ENCODE data around the gene OLFM1.

Gene OLFM1

GRCh38 chr9:135082536-135082935 is 4.9 kb upstream of the OLFM1 start:
- no peak for DNase-seq (ENCODE audit: low read depth in 1 of 2, low spot score in 1 of 2)
- Histone ChIP-seq H3K4me3 (replicated peaks; ENCODE audit: insufficient read depth, low read length) (no peak overlapping the region), H3K27ac (replicated peaks) (no peak overlapping the region), H3K27me3 (ENCODE audit: insufficient read depth, poor library complexity, severe bottlenecking) (peaks cover 18% of the 10 kb centered on the region)
- no peak for TF ChIP-seq GABPA (IDR thresholded peaks at IDR 0.05; ENCODE audit: low read depth)
- no peak for TF ChIP-seq POLR2AphosphoS5 (IDR thresholded peaks at IDR 0.05; ENCODE audit: low read depth)
- no peak for TF ChIP-seq REST (IDR thresholded peaks at IDR 0.05; ENCODE audit: insufficient replicate concordance, low read depth)
- no peak for TF ChIP-seq SPI1 (IDR thresholded peaks at IDR 0.05; ENCODE audit: borderline replicate concordance, low read depth)
- TF ChIP-seq, protein P1, sequence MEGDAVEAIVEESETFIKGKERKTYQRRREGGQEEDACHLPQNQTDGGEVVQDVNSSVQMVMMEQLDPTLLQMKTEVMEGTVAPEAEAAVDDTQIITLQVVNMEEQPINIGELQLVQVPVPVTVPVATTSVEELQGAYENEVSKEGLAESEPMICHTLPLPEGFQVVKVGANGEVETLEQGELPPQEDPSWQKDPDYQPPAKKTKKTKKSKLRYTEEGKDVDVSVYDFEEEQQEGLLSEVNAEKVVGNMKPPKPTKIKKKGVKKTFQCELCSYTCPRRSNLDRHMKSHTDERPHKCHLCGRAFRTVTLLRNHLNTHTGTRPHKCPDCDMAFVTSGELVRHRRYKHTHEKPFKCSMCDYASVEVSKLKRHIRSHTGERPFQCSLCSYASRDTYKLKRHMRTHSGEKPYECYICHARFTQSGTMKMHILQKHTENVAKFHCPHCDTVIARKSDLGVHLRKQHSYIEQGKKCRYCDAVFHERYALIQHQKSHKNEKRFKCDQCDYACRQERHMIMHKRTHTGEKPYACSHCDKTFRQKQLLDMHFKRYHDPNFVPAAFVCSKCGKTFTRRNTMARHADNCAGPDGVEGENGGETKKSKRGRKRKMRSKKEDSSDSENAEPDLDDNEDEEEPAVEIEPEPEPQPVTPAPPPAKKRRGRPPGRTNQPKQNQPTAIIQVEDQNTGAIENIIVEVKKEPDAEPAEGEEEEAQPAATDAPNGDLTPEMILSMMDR (IDR thresholded peaks at IDR 0.05; ENCODE audit: insufficient read depth, low read length), result no peak

GRCh38 chr9:135083241-135083810 is 4.1 kb upstream of the OLFM1 start:
- no peak for TF ChIP-seq GABPA (IDR thresholded peaks at IDR 0.05; ENCODE audit: low read depth)
- TF ChIP-seq REST (IDR thresholded peaks at IDR 0.05; ENCODE audit: insufficient replicate concordance, low read depth), result no peak
- no peak for TF ChIP-seq POLR2AphosphoS5 (IDR thresholded peaks at IDR 0.05; ENCODE audit: low read depth)
- TF ChIP-seq SPI1 (IDR thresholded peaks at IDR 0.05; ENCODE audit: borderline replicate concordance, low read depth), result no peak
- TF ChIP-seq, protein P1 (IDR thresholded peaks at IDR 0.05; ENCODE audit: insufficient read depth, low read length), result no peak
- H3K27me3 ChIP-seq (ENCODE audit: insufficient read depth, poor library complexity, severe bottlenecking), result peaks cover 20% of the 10 kb centered on the region
- H3K27ac ChIP-seq (replicated peaks), result no peak overlapping the region
- DNase-seq (ENCODE audit: low read depth in 1 of 2, low spot score in 1 of 2), result no peak
- no peak overlapping the region for H3K4me3 ChIP-seq (replicated peaks; ENCODE audit: insufficient read depth, low read length)

DNA sequence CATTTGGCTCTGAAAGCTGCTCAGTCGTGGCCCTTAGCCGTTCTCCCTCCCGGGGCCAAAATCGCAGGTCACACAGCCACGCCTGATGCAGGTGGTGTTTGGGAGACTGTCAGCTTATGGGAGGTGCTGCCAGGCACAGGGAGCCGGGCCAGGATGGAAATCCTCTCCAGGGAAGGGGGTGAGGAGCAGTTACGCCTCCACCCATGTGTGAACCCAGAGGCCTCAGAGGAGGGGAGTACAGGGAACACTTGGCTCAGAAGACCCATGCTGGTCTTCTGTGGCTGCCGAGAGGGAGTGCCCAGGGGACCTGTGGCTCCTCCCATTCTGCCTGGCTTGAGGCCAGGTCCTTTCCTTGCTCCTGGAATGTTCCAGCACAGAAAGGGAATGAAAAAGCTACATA is 3.6 kb upstream of the OLFM1 start:
- Histone ChIP-seq H3K27ac (replicated peaks) (no peak overlapping the region), H3K4me3 (replicated peaks; ENCODE audit: insufficient read depth, low read length) (no peak overlapping the region), H3K27me3 (ENCODE audit: insufficient read depth, poor library complexity, severe bottlenecking) (peaks cover 25% of the 10 kb centered on the region)
- TF ChIP-seq, protein P1 (IDR thresholded peaks at IDR 0.05; ENCODE audit: insufficient read depth, low read length), result no peak
- TF ChIP-seq REST (IDR thresholded peaks at IDR 0.05; ENCODE audit: insufficient replicate concordance, low read depth) (no peak), GABPA (IDR thresholded peaks at IDR 0.05; ENCODE audit: low read depth) (no peak), SPI1 (IDR thresholded peaks at IDR 0.05; ENCODE audit: borderline replicate concordance, low read depth) (no peak), POLR2AphosphoS5 (IDR thresholded peaks at IDR 0.05; ENCODE audit: low read depth) (no peak)
- DNase-seq (ENCODE audit: low read depth in 1 of 2, low spot score in 1 of 2), result no peak

Measured in HL-60 (cell line).